NCI-H2196 treated with DMSO at 0.1 percent for 48 hours (cell line): ENCODE measurements around the gene BPIFB2.
"Not testable (repeated sequence)": the region's sequence is repeated elsewhere in the genome, so short reads cannot be mapped to it uniquely, and the experiment has no call there.

Source experiments
- DNase-seq: peaks from one replicate; lab custom pipeline; 2025; ENCODE audit not compliant: unreplicated experiment; lab: John Stamatoyannopoulos, UW

The BPIFB2 gene

GRCh38 chr20:33034901-33035492 is 27.5 kb downstream of the BPIFB2 start:
- DNase-seq: no peak

- DNase-seq: no peak
Observed at GRCh38 chr20:33037456-33037855, 30.0 kb downstream of the BPIFB2 start.

GRCh38 chr20:33038243-33038642 is 30.7 kb downstream of the BPIFB2 start:
- DNase-seq: no peak

GRCh38 chr20:33042430-33042829 is 34.9 kb downstream of the BPIFB2 start:
- no peak for DNase-seq

GRCh38 chr20:33042983-33043730 is 35.7 kb downstream of the BPIFB2 start:
- no peak for DNase-seq

- no peak for DNase-seq
Observed at GRCh38 chr20:33043731-33044181, 36.3 kb downstream of the BPIFB2 start.

GRCh38 chr20:33045129-33045721 is 37.7 kb downstream of the BPIFB2 start:
- DNase-seq: not testable (repeated sequence)

GRCh38 chr20:33046412-33046811 is 38.9 kb downstream of the BPIFB2 start:
- DNase-seq: no peak

GRCh38 chr20:33051333-33051732 is 43.8 kb downstream of the BPIFB2 start:
- no peak for DNase-seq

GRCh38 chr20:33053291-33054106 is 46.0 kb downstream of the BPIFB2 start, which contains the start of gene BPIFB3:
BPIFB3 (plus strand) TSS chr20:33053903; CDS start chr20:33055436, 1,533 bp downstream.
- DNase-seq: no peak

- no peak for DNase-seq
Observed at GRCh38 chr20:33054381-33054780, 46.9 kb downstream of the BPIFB2 start.

- DNase-seq: no peak
Observed at GRCh38 chr20:33054791-33055190, 47.3 kb downstream of the BPIFB2 start.

GRCh38 chr20:33059136-33059535 is 51.6 kb downstream of the BPIFB2 start:
- no peak for DNase-seq

GRCh38 chr20:33059741-33060390 is 52.4 kb downstream of the BPIFB2 start:
- DNase-seq: no peak

- DNase-seq: no peak
Observed at GRCh38 chr20:33061658-33062028, 54.1 kb downstream of the BPIFB2 start.

GRCh38 chr20:33062105-33062824 is 54.8 kb downstream of the BPIFB2 start:
- DNase-seq: no peak

GRCh38 chr20:33062825-33063149 is 55.3 kb downstream of the BPIFB2 start:
- no peak for DNase-seq

- DNase-seq: no peak
Observed at GRCh38 chr20:33063271-33063670, 55.8 kb downstream of the BPIFB2 start.

GRCh38 chr20:33064572-33065287 is 57.2 kb downstream of the BPIFB2 start:
- no peak for DNase-seq

- no peak for DNase-seq
Observed at GRCh38 chr20:33065785-33066184, 58.3 kb downstream of the BPIFB2 start.
